GM12892 (cell line): ENCODE data around the gene NFKBIL1.
A peak's percentile ranks its signal among the peaks of the same experiment; 100 is the strongest.

Experiments
- POLR2A ChIP-seq: IDR thresholded peaks from 2 replicates; pipeline ENCODE4 v1.6.1; 2011; ENCODE audit warnings: low read depth, low read length, control low read depth
- POLR2AphosphoS5 ChIP-seq: IDR thresholded peaks from 2 replicates; pipeline ENCODE4 v1.6.1; 2011; ENCODE audit warnings: low read depth, low read length, control low read depth
- TAF1 ChIP-seq: IDR thresholded peaks from 2 replicates; pipeline ENCODE4 v1.6.1; 2011; ENCODE audit warnings: low read depth, mild to moderate bottlenecking, control low read depth, low read length, borderline replicate concordance

DNA sequence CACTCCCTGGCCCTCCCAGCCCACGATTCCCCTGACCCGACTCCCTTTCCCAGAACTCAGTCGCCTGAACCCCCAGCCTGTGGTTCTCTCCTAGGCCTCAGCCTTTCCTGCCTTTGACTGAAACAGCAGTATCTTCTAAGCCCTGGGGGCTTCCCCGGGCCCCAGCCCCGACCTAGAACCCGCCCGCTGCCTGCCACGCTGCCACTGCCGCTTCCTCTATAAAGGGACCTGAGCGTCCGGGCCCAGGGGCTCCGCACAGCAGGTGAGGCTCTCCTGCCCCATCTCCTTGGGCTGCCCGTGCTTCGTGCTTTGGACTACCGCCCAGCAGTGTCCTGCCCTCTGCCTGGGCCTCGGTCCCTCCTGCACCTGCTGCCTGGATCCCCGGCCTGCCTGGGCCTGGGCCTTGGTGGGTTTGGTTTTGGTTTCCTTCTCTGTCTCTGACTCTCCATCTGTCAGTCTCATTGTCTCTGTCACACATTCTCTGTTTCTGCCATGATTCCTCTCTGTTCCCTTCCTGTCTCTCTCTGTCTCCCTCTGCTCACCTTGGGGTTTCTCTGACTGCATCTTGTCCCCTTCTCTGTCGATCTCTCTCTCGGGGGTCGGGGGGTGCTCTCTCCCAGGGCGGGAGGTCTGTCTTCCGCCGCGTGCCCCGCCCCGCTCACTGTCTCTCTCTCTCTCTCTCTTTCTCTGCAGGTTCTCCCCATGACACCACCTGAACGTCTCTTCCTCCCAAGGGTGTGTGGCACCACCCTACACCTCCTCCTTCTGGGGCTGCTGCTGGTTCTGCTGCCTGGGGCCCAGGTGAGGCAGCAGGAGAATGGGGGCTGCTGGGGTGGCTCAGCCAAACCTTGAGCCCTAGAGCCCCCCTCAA is 24.9 kb downstream of the NFKBIL1 start, which contains the start of gene LTA:
- TF ChIP-seq POLR2A (peak; percentile 93), POLR2AphosphoS5 (peak; percentile 91), TAF1 (peak; percentile 30; the same call in 1 of the 2 replicates)
